Measurements from ENCODE around the gene PRF1. TPM values are rescaled to one million over a fixed set of nuclear protein-coding genes. Genes with fewer than 3 reads are reported as not detected.
A peak's percentile ranks its signal among the peaks of the same experiment; 100 is the strongest.

PRF1 gene
- total RNA-seq, 4 donors from 2014 or later = 0.34 to 2.5 (median 0.70) TPM; not detected in 1

GRCh38 chr10:70573599-70574506, 28.7 kb downstream of the PRF1 start:
- WGBS = 80% methylated on average over 11 of the region's 11 CpGs
- Histone ChIP-seq H3K9me3 (no peaks in the 10 kb centered on the region), H3K36me3 (no peaks in the 10 kb centered on the region), H3K4me3 (no peak overlapping the region), H3K27me3 (no peaks in the 10 kb centered on the region), H3K4me1 (peaks cover 23% of the 10 kb centered on the region), H3K27ac (no peak overlapping the region)
- DNase-seq (ENCODE audit: low spot score in 2 of 2) = no peak
- TF ChIP-seq POLR2AphosphoS5 (IDR thresholded peaks at IDR 0.05) (no peak), POLR2A (IDR thresholded peaks at IDR 0.05) (no peak), EP300 (IDR thresholded peaks at IDR 0.05) (no peak)
- TF ChIP-seq, protein P1, sequence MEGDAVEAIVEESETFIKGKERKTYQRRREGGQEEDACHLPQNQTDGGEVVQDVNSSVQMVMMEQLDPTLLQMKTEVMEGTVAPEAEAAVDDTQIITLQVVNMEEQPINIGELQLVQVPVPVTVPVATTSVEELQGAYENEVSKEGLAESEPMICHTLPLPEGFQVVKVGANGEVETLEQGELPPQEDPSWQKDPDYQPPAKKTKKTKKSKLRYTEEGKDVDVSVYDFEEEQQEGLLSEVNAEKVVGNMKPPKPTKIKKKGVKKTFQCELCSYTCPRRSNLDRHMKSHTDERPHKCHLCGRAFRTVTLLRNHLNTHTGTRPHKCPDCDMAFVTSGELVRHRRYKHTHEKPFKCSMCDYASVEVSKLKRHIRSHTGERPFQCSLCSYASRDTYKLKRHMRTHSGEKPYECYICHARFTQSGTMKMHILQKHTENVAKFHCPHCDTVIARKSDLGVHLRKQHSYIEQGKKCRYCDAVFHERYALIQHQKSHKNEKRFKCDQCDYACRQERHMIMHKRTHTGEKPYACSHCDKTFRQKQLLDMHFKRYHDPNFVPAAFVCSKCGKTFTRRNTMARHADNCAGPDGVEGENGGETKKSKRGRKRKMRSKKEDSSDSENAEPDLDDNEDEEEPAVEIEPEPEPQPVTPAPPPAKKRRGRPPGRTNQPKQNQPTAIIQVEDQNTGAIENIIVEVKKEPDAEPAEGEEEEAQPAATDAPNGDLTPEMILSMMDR (IDR thresholded peaks at IDR 0.05) = no peak

GRCh38 chr10:70571636-70572439, 30.7 kb downstream of the PRF1 start:
- no peak for DNase-seq (ENCODE audit: low spot score in 2 of 2)
- no peaks in the 10 kb centered on the region for H3K36me3 ChIP-seq
- WGBS = 82% methylated on average over 16 of the region's 16 CpGs

GRCh38 chr10:70571236-70571635, 31.3 kb downstream of the PRF1 start:
- H3K27me3 ChIP-seq = no peaks in the 10 kb centered on the region
- no peak overlapping the region for H3K27ac ChIP-seq
- no peak for DNase-seq (ENCODE audit: low spot score in 2 of 2)
- no peak for TF ChIP-seq POLR2AphosphoS5 (IDR thresholded peaks at IDR 0.05)
- TF ChIP-seq POLR2A (IDR thresholded peaks at IDR 0.05) = no peak
- no peak for TF ChIP-seq EP300 (IDR thresholded peaks at IDR 0.05)
- TF ChIP-seq, protein P1 (IDR thresholded peaks at IDR 0.05) = no peak
- no peaks in the 10 kb centered on the region for H3K36me3 ChIP-seq
- no peak overlapping the region for H3K4me3 ChIP-seq
- H3K4me1 ChIP-seq = peaks cover 14% of the 10 kb centered on the region
- WGBS = 100% methylated on average over 1 of the region's 4 CpGs
- no peaks in the 10 kb centered on the region for H3K9me3 ChIP-seq

More at GRCh38 chr10:70571636-70572439, 30.7 kb downstream of the PRF1 start:
- H3K4me3 ChIP-seq = no peak overlapping the region
- no peaks in the 10 kb centered on the region for H3K9me3 ChIP-seq
- no peaks in the 10 kb centered on the region for H3K27me3 ChIP-seq
- TF ChIP-seq, protein P1 (IDR thresholded peaks at IDR 0.05) = no peak
- TF ChIP-seq EP300 (IDR thresholded peaks at IDR 0.05) (no peak), POLR2A (IDR thresholded peaks at IDR 0.05) (no peak), POLR2AphosphoS5 (IDR thresholded peaks at IDR 0.05) (no peak)
- H3K27ac ChIP-seq = no peak overlapping the region
- peaks cover 20% of the 10 kb centered on the region for H3K4me1 ChIP-seq

DNA sequence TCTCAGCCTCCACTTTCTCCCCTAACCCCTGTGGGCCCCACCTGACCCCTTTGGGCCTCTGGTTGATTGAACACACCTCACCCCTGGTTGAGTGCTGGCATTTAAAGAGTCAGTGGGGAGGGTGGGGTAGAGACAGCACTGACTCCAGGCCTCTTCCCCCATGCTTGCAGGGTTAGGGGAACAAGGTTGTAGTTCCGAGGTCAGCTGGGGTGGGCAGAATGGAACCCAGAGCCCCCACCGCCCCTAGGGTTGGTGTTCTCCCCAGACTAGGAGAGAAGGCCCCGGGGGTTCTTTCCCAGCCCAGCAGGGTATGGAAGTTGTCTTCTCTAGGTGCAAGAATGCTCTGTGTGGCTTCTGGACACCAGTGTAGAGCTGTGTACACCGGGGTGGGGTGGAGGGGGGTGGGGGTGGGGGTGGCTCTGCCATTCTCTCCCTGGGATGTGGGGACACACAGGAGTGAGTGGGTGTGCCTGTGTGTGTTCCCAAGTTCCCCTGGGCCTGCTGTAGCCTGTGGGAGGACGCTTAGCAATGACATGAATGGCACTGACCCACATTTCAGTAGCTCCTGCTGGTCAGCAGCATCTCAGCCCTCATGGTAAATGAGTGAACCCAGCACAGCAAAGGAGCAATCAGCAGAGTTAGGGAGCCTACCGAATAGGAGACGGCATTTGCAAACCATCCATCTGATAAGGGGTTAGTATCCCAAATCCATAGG, 33.6 kb downstream of the PRF1 start:
- Histone ChIP-seq H3K9me3 (no peaks in the 10 kb centered on the region), H3K4me1 (peaks cover 5% of the 10 kb centered on the region), H3K4me3 (no peak overlapping the region), H3K36me3 (no peaks in the 10 kb centered on the region), H3K27ac (no peak overlapping the region), H3K27me3 (no peaks in the 10 kb centered on the region)
- no peak for TF ChIP-seq POLR2AphosphoS5 (IDR thresholded peaks at IDR 0.05)
- TF ChIP-seq POLR2A (IDR thresholded peaks at IDR 0.05) = no peak
- TF ChIP-seq, protein P1 (IDR thresholded peaks at IDR 0.05) = no peak
- TF ChIP-seq EP300 (IDR thresholded peaks at IDR 0.05) = no peak
- WGBS = 95% methylated on average over 7 of the region's 7 CpGs
- peak in 1 of 2 donors; percentile 39 for DNase-seq (ENCODE audit: low spot score in 2 of 2)
